ENCODE data around the gene GSK3A. TPM values are rescaled to one million over a fixed set of nuclear protein-coding genes. Genes with fewer than 3 reads are reported as not detected.

GSK3A gene
- total and polyA plus RNA-seq, 9 of the 15 experiments (the other 6 are each of a cell fraction or from before 2014, with no cell fraction given): 0.62 to 90.7 (median 33.3) TPM

DNA sequence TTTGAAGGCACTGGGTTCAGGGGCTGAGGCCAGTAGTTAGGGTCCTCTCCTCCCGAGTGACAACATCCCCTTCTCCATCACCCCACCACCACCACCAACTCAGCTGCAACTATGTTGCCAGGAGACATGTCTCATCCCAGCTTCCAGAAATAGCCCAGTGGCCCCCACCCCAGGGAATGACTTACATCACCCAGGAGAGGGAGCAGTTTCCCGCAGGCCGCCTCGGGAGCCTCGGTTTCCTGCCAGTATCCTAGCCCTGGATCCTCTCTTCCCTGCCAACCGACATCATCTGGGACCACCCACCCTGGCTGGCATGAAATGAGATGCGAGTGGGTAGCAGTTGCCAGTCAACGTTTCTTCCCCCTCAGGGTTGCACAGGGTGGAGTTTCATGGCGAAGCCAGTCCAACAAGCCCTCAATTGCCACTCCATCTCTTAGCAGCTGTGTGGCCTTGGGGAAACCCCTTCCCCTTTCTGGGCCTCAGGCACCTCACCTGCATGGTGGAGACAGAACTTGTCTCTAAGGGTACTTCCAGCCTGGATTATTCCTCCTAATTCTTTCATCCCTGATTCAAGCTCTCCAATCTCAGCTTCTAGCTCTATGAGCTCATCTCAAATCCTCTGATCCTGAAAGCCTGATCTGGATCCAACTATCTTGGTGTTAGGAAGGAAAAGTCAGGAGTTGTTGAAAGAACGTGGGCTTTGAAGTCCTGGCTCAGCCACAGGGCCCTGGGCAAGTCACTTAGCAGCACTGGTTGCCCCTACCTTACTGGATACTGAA, 3.9 kb upstream of the GSK3A start (continued):
- no peak for TF ChIP-seq CHD7 (IDR thresholded peaks at IDR 0.05; ENCODE audit: low read depth, low read length)
- TF ChIP-seq ZNF408 (CRISPR knock-in tag; IDR thresholded peaks at IDR 0.05; ENCODE audit: low read depth): no peak
- TF ChIP-seq ZNF224 (CRISPR knock-in tag; IDR thresholded peaks at IDR 0.05): no peak
- TF ChIP-seq NR2C1 (IDR thresholded peaks at IDR 0.05): no peak
- TF ChIP-seq NR2C1 (tag; IDR thresholded peaks at IDR 0.05): no peak
- TF ChIP-seq MBD1 (CRISPR knock-in tag; IDR thresholded peaks at IDR 0.05): no peak
- no peak for TF ChIP-seq POLR2H (tag; IDR thresholded peaks at IDR 0.05; ENCODE audit: low read depth)
- TF ChIP-seq NFIC (IDR thresholded peaks at IDR 0.05): 0 out of 2 replicates have a peak, but pooled peaks have one; percentile 11
- TF ChIP-seq, protein P1, sequence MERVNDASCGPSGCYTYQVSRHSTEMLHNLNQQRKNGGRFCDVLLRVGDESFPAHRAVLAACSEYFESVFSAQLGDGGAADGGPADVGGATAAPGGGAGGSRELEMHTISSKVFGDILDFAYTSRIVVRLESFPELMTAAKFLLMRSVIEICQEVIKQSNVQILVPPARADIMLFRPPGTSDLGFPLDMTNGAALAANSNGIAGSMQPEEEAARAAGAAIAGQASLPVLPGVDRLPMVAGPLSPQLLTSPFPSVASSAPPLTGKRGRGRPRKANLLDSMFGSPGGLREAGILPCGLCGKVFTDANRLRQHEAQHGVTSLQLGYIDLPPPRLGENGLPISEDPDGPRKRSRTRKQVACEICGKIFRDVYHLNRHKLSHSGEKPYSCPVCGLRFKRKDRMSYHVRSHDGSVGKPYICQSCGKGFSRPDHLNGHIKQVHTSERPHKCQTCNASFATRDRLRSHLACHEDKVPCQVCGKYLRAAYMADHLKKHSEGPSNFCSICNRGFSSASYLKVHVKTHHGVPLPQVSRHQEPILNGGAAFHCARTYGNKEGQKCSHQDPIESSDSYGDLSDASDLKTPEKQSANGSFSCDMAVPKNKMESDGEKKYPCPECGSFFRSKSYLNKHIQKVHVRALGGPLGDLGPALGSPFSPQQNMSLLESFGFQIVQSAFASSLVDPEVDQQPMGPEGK (CRISPR knock-in tag; IDR thresholded peaks at IDR 0.05; ENCODE audit: borderline replicate concordance): no peak
- TF ChIP-seq RCOR1 (IDR thresholded peaks at IDR 0.05; ENCODE audit: borderline replicate concordance in 1 of 2, low read depth in 2 of 2, low read length in 2 of 2): peak in 1 of 2 experiments; percentile 60; a peak in 1 of 4 replicates
- peak; percentile 33; the same call in 1 of the 2 replicates for TF ChIP-seq JUND (IDR thresholded peaks at IDR 0.05; ENCODE audit: borderline replicate concordance, low read depth, low read length)
- TF ChIP-seq JUND (tag; IDR thresholded peaks at IDR 0.05; ENCODE audit: borderline replicate concordance, low read depth, low read length): no peak
